Right forelimb (tissue), 1 donor: ENCODE data around the gene USP37.

Experiments
- DNase-seq: peaks from one replicate; pipeline ENCODE4 v3.0.0-alpha.2; 2018

The USP37 gene

DNA sequence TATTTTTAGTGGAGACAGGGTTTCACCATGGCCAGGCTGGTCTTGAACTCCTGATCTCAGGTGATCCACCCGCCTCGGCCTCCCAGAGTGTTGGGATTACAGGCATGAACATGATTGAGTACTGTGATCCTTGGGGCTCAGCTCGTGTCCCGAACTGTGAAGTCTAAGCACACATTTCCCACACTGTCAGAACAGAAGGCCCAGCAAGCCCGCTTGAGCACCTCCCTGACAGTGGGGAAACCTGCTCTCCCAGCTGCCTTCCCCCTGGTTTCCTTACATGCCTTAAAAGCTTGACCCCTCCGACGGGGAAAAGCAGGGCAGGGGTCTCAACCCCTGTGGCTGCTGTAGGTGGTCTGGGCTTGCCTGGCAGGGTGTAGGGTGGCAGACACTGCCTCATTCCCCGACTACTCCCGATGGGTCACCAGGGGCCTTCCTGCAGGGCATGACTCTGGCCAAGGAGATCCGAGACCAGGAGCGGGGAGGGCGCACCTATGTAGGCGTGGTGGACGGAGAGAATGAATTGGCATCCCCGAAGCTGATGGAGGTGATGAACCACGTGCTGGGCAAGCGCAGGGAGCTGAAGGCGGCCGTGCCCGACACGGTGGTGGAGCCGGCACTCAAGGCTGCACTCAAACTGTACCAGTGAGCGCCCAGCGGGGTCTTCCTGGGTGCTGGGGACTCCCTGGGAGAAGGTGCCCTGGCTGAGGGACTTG is 139.1 kb downstream of the USP37 start:
- no peak for DNase-seq

DNA sequence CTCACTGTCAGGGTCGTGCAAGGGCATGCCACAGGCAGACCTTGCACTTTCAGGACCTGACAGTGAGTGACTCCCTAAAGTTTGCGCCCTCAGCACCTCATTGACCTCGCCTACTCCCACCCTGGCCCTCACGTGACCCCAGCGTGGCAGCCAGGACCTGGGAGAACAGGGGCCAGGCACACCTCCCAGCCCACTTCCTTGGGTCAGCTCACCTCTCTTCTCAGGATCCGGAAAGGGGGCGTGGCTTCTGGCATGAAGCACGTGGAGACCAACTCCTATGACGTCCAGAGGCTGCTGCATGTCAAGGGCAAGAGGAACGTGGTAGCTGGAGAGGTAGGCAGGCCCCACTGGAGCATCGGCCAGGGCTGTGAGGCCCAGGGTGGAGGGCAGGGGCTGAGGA is 140.4 kb downstream of the USP37 start:
- no peak for DNase-seq

GRCh38 chr2:218425531-218425930 is 142.6 kb downstream of the USP37 start:
- no peak for DNase-seq

DNA sequence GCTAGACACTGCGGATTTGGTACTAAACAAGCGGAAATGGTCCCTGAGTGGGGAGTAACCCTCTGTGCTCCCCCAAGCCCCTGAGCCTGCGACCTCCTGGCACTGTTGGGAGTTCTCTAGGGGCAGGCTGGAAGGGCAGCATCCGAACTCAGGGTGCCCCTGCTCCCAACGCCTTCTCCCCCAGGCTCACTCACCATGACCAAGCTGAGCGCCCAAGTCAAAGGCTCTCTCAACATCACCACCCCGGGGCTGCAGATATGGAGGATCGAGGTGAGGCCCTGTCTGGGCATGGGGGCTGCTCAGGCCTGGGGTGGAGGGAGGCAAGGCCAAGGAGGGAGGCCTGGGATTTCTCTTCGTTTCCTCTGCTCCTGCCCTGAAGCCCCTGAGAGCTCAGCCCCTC is 144.6 kb downstream of the USP37 start:
- no peak for DNase-seq

GRCh38 chr2:218422403-218423086 is 145.6 kb downstream of the USP37 start:
- no peak for DNase-seq

DNA sequence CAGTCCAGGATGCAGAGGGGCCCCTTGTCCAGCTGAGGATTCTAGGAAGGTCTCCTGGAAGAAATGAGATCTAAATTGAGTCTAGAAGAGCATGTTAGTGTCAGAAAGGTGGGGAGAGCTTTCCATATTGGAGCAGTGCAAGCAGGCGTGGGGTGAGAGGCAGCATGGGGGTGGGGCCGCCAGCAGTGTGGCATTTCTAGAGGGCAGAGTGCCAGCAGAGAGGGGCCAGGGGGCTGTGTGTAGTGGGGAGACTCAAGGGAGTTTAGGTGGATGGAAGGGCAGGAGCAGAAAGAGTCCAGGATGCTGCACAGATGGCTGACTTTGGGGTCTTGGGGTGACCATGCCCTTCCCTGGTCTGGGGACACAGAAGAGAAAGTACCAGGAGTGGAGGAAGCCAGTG is 147.1 kb downstream of the USP37 start:
- no peak for DNase-seq

DNA sequence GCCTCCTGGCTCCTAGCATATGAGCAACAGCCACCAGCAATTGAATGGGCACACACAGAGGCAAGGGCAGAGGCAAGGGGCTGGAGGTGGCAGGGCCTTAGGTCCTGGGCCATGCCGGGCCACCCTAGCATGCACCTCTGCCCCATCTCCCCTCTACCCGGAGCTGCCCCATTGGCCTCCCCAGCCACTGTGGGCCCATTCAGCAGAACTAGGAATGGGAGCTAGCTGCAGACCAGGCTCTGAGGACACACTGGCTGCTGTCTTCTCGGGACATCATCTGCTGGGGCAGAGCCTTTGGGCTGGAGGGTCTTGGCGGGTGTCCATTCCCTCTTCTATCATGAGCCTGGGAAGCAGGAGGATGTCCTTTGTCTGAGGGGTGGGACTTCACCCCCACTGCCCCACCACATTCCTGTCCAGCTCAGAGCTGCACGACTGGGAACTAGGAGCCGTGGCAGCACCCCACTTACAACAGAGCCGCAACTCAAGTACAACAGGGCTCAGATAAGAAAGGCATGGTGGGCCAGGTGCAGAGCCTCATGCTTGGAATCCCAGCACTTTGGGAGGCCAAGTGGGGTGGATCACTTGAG is 148.4 kb downstream of the USP37 start:
- DNase-seq = no peak

- no peak for DNase-seq
Measured at GRCh38 chr2:218418717-218419458, 149.3 kb downstream of the USP37 start, which contains the start of gene VIL1. VIL1 (plus strand) TSS chr2:218419123; CDS start chr2:218423779, 4,656 bp downstream.

GRCh38 chr2:218418321-218418716 is 149.8 kb downstream of the USP37 start:
- DNase-seq = no peak

DNA sequence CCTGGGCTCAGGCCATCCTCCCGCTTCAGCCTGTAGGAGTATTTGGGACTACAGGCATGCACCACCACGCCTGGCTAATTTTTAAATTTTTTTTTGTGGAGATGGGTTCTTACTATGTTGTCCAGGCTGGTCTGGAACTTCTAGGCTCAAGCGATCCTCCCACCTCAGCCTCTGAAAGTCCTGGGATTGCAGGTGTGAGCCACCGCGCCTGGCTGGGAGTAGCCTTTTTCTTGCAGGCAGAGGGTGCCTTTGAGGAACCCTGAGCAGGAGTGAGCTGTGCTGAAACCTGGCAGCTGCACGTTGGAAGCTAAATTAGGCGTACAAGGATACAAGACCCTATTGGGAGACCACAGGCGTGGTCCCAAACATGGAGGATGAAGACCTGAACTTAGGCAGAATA is 160.4 kb downstream of the USP37 start:
- no peak for DNase-seq

DNA sequence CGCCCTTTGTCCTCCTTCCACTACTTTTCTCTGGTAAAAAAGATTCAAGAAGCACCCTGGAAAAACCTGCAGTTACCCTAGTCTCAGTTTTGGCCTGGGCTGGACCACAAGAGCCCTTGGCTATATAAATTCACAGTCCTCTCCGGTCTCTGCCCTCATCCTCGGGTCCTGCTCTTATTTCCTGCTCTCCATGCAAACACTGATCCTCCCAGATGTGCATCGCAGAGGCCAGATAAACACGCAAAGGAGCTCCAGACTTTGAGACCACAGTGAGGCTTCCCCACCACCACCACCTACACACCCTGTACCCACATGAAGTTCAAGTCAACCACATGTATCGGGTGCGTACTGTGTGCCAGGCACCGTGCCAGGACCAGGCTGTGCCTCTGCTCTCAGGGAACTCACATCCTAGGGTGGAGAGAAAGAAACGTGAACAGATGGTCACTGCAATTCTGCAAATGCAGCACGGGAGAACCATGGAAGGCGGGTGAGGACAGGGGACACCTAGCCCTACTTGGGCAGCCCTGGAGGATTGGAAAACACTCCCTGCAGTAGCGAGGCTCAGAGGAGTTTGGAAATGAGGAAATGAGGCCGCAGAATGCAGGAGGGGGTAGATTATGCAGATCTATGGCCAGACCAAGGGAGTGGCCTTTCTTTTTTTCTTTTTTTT is 161.1 kb downstream of the USP37 start:
- DNase-seq = peak; percentile 83

DNA sequence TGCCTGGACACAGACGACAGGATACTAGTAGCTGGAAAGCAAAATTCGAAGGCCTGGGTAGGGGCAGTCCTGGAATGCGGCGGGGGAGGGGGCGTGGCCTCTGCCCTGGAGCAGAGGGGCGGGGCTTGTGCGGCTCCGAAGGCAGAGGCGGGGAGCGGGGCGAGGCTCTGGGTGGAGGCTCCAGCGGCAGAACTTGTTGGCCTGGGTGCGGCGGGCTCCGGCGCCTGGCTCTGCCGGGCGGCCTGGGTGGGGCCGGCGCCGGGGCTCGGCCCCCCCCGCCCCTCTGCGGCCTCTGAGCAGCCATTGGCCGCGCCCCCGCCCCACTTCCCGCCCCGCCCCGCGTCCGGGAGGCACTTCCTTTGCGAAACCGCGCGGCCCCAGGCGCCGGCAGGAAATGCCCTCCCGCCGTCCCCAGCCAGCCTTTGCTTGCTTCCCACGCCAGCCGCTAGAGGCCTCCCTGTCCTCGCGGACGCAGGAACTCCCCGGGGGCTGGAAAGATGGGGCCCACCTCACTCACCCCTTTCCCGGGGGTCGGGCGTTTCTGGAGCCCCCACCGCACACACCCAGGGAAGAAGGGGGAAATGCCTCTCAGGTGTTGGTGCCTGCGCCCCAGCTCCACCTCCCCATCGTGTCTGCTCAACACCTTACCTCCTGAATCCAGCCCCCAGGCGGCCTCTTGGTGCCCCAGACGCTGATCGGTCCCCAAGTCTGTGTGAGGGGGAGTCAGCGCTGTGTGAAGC is 161.8 kb downstream of the USP37 start:
- DNase-seq = peak; percentile 97

DNA sequence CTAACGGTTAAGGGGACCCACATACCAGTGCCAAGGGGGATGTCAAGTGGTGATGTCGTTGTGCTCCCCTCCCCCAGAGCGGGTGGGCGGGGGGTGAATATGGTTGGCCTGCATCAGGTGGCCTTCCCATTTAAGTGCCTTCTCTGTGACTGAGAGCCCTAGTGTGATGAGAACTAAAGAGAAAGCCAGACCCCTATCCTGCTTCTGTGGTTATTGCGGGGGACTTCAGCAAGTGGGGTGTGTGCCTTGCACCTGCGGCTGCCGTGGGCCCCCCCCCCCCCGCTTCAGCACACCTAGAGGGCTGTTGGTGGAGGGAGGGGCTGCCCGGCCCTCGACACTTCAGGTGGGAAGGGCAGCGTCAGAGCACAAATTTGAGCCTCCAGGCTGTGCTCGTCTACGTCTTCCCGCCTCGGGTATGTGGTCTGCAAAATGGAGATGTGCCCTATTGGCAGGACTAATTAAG is 162.4 kb downstream of the USP37 start:
- DNase-seq = no peak

DNA sequence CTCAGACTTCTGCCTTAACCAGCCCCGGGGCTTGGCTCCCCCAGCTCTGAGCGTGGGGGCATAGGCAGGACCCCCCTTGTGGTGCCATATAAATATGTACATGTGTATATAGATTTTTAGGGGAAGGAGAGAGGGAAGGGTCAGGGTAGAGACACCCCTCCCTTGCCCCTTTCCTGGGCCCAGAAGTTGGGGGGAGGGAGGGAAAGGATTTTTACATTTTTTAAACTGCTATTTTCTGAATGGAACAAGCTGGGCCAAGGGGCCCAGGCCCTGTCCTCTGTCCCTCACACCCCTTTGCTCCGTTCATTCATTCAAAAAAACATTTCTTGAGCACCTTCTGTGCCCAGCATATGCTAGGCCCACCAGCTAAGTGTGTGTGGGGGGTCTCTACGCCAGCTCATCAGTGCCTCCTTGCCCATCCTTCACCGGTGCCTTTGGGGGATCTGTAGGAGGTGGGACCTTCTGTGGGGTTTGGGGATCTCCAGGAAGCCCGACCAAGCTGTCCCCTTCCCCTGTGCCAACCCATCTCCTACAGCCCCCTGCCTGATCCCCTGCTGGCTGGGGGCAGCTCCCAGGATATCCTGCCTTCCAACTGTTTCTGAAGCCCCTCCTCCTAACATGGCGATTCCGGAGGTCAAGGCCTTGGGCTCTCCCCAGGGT is 162.9 kb downstream of the USP37 start:
- DNase-seq = no peak

- DNase-seq = no peak
Measured at GRCh38 chr2:218404351-218405085, 163.6 kb downstream of the USP37 start.

GRCh38 chr2:218403810-218404209 is 164.3 kb downstream of the USP37 start:
- no peak for DNase-seq

DNA sequence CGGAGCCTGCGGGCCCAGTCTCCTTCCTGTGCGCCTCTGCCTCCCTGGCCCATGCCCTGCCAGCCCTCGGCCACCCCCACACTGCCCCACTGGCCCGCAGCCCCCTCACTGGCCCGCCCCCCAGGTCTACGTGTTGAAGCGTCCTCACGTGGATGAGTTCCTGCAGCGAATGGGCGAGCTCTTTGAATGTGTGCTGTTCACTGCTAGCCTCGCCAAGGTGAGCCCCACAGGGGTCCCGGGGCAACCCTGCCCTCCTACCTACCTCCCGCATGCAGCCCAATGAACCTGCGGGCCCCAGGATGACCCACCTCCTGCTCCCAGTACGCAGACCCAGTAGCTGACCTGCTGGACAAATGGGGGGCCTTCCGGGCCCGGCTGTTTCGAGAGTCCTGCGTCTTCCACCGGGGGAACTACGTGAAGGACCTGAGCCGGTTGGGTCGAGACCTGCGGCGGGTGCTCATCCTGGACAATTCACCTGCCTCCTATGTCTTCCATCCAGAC is 165.2 kb downstream of the USP37 start:
- DNase-seq = no peak

- no peak for DNase-seq
Measured at GRCh38 chr2:218402491-218402901, 165.7 kb downstream of the USP37 start.

GRCh38 chr2:218401890-218402289 is 166.3 kb downstream of the USP37 start:
- no peak for DNase-seq
